ENCODE data around the gene TGFA.

The TGFA gene

DNA sequence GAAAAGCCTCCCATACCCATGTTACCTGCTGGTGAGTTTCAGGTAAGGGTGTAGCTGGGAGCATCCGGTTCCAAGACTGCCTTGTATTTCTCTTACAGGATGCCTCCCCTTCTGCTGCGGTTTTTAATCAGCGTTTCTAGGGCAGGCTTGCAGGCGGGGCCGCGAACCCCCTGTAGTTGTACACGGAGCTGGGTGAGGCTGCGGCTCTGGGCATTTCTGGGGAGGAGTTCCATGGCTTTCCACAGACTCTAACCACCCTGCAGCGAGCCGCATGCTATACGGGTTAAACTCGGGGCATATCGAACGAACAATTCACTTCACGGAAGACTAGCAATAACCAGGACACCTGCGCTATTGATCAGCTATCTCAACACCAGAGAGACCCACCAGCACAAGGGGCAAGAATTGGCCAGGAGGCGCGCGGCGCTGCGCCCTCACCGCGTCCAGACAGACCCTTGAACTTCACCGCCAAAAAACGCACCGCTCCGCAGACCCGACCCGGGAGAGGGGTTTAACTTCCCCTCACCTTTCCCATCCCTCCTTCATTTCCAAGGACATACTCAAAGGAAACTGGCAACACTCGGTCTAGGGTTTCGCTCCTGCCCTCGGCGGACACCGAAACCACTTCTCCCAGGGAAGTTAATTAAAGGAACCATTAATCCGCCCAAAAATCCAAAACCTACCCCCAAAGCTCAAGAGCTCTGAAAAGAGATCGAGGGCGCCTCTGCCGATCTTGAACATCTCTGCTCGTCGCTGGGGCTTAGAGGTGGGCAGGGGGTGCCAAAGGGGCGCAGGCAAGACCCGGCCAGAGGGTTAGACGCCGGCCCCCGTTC lies 909 bp downstream of the TGFA start:
- DNase-seq, result no peak

DNA sequence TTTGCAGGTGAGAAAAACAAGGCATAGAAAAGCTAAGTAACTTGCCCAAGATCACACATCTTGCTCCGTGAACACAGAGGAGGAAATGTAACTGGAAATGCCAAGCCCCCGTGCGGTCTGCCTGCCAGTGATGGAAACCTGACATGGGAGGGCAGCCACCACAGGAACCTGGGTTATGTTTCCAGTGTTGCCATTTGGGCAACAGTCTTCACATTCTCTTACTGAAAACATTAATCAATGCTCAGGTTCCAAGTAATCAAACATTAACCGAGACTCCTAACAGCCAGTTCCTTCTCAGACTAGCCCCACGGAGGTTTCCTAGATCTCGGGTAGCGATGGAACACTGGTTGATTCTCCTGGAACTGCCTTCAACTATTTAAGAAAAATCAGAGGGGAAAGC lies 2.5 kb downstream of the TGFA start:
- no peak for DNase-seq

DNA sequence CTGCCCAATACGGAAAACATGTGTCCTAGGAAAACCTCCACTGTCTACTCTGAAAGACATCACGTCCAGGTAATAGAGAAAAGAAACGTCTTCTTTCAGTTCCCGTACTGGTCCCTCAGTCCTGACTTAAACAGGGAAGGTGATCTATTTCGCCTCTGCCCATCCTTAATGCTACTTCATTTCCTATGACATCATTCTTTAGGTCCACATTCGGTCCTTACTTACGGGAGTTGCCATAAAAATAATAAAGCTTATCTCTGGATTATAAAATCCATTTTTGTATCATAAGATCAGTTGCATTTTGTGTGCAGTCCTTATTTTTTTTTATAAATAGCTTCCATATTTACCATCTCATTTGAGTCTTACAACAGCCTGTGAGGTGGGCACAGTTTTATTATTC lies 3.7 kb downstream of the TGFA start:
- DNase-seq, result no peak

DNA sequence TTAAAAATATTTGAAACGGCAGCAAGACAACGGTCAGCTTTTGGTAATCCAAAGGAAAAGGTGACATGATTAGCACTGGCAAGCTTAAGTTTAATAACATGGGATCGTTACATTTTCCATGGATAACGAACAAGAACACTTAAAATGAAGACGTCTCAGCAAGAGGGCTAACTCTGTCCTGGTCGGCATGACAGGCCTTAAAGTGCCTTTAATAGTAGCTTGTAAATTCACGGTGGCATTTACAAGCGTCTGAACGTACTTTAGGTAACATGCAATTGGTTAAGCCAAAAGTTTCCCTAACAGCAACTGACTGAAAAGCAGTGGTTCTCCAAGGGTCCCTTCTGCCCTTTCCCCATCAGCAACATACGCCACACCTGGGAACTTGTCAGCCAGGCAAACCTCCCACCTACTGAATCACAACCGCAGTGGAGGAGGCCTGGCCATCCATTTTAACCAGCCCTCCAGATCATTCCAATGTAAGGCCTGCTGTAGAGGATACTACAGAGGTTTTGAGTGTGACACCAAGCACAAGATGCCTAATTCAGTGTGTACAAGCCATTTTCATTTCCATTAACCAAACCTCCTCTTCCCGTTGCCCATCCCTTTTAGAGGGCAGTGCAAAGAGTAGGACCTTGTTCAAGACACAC lies 4.4 kb downstream of the TGFA start:
- DNase-seq, result no peak

DNA sequence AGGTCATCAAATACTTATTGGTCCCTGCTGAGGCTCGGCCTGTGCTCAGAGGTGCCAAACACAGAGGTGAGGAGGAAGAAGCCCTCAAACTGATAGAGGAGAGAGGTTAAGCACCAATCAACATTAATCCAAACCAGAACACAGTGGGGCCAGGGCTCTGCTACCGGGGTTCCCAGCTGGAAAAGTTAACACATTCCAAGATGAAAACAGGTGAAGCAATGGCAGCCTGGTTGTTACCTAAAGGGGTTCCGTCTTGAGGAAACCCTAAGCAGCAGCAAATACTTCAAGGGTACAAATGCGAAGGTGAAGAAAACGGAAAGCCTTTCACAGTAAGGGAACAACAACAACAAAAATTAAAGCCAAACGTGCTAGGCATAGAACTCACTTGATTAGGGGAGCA lies 5.4 kb downstream of the TGFA start:
- no peak for DNase-seq

DNA sequence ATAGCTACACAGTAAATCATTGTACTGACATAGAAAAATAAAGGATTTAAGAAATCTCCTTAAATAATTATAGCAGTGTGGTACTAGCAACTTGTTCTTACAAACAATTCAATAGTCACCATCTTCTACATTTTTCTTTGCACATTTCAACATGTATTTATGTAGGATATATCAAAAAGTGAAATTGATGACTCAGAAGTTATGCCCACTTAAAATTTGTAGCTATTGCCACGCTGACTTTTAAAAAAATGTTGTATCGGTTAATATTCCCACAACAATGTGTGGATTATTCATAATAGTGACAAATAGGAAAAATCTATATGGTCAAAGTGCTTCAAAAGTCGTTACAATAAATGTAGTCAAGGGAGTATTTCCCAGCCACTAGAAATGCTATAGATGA lies 6.7 kb downstream of the TGFA start:
- DNase-seq, result no peak

DNA sequence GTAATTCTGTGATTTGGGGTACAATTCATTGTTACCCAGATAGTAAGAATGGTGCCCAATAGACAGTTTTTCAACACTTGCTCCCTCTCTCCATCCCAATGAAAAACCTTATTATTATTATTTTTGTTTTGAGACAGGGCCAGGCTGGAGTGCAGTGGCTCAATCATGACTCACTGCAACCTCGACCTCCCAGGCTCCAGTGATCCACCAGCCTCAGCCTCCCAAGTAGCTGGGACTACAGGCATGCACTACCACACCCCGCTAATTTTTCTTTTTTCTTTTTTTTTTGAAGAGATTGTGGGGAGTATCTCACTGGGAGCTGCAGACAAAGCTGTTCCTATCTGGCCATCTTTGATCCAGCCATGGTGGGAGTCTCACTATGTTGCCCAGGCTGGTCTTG lies 7.2 kb downstream of the TGFA start:
- DNase-seq, result no peak

DNA sequence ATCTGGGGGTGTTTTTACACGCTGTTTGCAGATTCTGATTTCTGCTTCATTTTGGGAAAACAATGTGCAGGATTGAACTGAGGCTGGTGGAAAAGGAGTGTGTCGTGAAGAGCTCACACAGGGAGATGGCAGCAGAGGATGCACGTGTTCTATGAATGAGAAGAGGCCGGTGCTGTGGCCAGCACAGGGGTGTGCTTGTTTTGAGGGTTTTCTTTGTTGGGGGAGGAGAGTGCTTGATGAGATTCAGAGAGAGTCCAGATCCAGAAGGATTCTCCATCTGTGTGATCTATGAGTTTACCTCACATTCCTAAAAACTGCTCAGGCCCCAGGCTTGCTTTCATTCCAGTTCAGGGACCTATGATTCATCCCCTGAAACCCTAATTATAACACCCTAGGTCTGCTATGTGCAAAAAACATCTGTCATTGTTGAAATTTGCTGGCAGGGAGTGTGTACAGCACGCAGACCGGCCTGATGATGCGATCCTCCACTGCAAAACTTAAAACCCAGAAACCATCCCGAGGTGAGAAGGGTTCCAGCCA lies 12.1 kb downstream of the TGFA start:
- no peak for DNase-seq

DNA sequence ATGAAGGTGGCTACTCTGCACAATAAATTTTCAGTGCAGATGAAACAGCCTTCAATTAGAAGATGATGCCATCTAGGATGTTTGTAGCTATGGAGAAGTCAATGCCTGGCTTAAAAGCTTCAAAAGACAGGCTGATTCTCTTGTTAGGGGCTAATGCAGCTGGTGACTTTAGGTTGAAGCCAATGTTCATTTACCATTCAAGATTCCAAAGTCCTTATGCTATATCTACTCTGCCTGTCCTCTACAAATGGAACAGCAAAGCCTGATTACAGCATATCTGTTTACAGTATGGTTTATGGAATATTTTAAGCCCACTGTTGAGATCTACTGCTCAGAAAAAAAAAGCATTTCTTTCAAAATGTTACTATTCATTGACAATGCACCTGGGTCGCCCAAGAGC lies 15.8 kb downstream of the TGFA start:
- DNase-seq, result no peak

DNA sequence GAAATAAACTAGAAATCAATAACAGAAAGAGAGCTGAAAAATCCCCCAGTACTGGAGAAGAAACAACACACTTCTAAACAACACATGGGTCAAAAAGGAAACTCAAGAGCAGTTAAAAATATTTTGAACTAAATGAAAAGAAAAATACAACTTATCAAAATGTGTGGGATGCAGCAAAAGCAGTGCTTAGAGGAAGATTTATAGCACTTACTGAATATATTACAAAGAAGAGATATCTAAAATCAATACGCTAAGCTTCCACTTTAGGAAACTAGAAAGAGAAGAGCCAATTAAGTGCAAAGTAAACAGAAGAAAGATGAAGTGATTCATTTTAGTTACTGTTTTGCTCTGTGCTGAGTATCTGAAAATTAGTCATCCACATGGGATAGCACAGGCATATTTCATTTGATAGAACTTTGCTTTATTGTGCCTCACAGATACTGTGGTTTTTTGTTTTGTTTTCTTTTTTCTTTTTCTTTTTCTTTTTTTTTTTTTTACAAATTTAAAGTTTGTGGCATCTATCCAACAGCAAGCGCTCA lies 17.0 kb downstream of the TGFA start:
- DNase-seq, result no peak

DNA sequence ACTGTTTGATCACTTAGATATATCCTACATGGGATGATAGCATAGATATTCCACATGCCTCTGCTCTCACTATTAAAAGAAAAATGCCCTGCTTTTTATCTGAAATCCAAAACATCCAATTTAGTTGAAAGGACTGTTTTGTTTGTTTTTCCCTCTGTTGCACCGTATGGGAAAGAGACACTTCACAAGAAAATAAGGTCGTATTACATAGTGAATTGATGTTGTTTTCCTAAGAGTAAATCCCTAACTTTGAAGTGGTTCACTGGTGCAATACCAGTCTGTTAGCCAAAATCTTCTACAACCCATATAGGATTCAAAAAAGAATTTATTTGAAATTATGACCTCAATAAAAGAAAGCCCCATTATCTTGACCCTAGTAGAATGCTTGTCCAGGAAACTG lies 18.1 kb downstream of the TGFA start:
- no peak for DNase-seq

DNA sequence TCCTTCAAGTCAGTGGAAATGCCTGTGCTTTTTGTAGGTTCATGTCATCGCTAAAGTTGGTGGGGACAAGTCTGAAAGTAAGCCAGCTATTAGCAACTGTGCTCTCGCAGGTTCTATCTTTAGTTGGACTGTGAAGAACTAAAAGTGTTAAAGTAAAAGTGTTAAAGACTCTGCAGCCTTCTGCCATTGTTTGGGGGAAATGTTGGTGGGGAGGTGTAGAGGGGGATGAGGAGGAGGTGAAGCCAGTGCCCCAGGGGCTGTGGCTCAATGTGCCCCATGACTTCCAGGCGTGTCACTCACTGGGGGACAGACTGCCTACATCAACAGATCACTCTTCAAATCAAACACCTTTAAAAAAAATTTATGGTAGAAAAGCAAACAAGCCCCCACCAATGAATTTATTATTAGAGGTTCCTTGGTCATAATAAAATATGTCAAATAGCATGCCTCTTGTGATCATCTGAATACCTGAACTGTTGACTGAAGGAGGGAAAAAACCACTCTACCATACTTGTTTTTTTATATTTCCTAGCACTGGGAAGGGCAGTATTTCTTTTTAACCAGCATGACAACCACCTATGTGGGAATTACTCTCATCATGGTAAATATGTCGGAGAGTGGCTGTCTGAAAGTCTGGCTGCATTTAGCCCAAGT lies 19.3 kb downstream of the TGFA start:
- DNase-seq, result no peak

DNA sequence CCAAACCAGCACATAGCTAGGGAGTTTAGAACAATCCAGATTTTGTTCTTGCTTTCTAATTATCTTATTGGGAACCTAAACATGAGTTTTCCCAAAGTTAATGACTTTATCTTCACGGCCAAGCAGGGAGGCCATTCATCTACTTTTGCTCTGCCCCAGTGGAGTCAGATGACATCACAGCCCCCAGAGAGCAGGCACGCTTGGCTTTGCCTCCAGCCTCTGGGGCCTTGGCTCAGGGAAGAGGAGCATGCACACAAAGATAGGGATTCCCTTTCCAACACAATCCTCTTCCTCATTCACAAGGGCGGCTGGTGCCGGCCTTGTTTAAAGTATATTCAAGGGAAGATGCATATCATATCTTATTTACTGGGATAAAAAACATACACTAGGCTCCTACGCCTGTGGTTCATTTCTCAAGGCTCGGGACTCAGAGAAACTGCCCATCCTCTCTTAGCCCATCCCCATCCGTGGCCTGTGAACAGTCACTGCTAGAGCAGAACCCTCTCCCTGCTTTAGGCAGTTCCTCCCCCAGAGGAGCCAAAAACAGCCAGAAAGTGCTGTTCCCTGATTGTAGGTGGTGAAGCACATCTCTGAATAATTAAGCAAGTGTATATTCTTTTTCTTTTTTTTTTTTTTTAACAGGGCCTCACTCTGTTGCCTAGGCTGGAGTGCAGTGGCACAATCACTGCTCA lies 21.2 kb downstream of the TGFA start:
- no peak for DNase-seq

DNA sequence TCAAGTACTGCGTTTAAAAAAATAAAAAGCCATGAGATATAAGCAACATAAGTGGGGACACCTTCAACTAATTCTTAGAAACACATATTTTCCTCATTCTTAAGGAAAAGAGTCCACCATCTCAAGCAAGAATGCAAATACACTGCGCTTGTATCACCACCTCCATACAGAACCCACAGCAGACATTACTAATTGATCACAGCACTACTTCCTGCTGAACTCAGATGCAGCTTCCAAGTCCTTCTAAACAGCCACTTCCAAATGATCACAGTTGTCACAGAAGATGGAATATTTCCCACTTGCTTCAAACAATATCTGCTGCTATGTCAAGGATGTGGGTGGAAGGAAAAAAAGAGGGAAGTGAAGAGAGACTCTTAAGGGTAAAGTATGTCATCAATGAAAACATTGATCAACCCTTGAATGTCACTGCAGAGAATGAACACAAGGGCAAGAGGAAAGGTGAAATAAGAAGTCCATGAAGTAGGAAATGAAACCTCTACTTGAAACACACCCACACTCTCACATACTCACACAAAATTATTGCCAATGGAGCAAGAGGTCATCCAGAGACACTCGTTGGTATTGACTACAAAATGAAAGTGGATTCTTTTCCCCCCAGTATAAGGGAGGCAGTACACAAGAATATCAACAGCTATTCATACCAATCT lies 22.1 kb downstream of the TGFA start:
- no peak for DNase-seq

DNA sequence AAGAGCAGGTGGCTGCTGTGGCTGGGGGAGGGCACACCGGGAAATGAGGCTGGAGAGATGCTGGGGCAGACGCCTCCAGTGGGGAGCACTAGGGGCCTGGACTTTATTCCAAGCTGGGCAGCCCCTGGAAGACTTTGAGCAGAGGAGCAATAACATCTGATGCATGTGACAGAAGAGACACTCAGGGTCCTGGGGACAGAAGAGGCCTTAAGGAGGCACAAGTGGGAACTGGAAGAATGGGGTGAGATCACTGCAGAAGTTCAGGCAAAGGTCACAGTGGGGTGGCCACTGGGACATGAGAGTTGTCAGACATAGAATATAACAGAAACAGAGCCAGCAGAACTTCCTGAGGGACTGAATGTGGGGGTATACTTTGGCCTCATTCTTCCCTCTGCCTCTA lies 24.0 kb downstream of the TGFA start:
- DNase-seq, result no peak

DNA sequence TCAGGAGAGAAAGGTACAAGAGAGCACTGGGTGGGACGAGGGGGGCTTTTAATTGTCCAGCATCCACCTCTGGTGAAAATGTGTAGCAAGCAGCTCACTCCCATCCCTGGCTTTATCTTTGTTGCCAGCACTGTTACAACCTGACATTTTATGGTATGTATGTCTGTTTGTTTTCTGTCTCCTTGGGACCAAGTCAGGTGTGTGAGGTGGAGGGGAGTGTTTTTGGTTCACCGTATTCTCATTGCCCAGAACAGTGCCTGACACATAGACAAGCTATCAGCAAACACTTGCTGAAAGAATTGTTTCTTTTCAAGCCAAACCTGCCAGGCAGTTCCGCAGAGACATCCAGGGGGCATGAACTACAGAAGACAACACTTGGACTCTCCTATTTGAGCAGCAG lies 24.7 kb downstream of the TGFA start:
- DNase-seq, result no peak

DNA sequence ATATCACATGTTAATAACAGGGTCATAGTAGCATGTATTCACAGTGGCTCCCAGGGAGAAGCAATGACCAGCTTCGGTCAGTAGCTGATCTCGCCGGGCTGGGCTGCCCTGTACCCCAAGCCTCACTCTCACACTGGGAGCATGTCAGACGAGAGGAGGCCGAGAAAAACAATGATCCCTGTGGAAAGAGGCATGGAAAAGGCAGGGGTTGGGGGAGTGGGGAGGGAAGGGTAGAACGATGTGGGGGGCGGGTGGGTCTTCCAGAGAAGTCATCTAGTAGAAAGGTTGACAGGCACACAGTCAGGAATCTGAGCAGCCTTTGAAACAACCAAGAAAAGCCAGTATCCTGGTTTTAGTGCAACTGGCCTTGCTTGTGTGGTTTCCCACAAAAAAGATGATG lies 25.4 kb downstream of the TGFA start:
- no peak for DNase-seq

DNA sequence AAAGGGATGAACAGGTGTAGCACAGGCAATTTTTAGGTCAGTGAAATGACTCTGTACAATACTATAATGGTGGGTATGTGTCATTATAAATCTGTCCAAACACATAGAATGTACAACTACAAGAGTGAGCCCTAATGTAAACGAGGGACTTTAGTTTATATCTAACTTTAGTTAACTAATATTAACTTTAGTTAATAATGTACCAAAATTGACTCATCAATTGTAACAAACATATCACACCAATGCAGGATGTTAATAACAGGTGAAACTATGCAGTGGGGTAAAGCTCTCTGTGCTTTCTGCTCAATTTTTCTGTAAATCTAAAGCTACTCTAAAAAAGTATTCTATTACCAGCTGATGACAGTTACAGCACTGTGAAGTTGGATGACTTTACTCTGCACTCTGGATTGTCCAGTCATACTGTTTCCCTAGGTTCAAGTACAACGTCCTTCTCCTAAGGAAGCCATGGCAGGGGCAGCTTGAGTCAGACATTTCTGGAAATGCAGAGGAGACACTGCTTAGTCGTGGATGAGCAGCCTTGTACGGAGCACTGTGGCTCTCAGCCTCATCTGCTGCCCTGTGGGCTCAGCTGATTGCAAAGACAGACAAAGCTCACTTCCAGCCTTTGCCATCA lies 26.1 kb downstream of the TGFA start:
- no peak for DNase-seq

DNA sequence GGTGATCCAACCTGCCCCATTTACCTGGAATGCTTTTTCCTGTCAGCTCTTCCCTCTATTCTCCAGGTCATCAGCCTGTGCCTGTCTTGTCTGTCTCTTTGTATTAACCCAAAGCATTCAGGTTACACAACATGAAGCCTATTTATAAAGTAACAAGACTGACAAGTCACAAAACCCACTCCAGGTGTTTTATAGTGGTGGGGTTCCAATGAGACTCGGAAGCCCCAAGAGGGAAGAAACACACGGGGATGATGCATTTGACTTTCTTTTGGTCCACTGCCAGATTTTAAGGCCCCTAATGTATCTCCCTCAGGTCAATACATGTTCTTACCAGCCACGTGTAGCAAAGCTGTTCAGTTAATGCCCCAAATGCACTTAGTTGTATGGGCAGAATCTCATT lies 27.5 kb downstream of the TGFA start:
- DNase-seq, result no peak

DNA sequence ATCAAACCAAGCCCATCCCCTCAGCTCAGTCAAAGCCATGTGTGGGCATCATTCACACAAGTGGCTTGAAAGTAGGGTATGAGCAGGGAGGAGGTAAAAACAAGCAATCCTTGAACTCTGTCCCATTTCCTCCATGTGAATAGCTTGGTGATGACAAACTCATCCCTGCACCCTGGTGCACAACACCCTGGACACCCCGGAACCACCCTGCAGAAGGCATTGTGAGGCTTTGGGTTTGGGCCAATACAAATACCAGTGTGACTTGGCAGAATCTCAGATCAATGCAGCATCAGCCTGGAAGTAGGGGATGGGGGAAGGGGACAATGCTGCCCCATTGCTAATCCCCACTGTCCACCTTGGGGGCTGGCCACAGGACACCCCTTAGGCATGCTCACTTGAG lies 28.6 kb downstream of the TGFA start:
- no peak for DNase-seq

DNA sequence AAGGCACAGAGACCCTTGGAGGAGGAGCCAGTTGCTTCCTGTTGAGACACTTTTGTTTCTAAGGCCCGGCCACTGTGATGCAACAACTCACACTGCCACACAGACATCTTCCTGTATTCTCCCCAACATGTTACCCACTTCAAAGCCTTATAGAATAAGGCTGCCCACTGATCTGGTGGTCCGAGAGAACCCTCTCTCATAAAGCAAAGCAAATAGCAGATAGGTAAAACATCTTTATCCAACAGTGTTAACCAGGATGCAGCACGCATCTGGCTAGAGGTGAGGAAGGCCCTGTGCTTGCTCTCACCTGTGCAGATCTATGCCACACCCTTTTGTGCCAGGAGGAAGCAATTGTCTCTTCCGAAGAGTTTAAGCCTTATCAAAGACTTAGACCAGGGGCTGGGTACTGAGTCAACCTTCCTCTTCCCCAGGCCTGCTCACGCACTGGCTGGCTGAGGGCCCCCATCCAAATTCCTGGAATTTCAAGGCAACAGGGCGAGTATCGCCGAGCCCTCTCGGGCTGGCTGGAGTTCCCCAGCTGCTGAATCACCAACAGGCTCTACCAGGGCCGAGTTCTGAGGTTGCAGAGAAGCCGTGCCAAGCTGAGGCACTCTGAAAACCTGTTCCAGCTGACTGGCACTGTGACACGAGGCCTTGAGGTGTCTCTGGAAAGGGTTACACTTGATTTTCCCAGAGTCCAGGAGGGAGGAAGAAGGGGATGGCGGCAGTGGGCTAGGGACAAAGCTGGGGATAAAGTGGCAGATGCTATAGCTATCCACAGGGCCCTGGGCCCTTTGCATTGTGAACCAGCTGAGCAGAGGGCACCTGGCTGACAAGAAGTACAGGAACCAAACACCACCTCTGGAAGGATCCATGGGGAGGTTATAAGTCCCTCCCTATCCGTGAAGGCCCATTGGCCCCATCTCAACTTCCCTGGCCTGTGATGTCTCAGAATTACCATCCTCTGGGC lies 29.3 kb downstream of the TGFA start:
- DNase-seq, result no peak

Data from NCI-H2107 (cell line).